Esophagus squamous epithelium (tissue), 4 donors: Measurements from ENCODE around the gene RARRES1.

Experiments used
- CTCF ChIP-seq, 6 experiments: fragments of 450-650 bp in 4 of 6; fragments of 200-600 bp in 2 of 6; sonication (generic) in 2 of 6; IDR thresholded peaks; one replicate each; pipeline ENCODE4 v1.5.1; 2016 to 2019; ENCODE audit warnings: antibody characterized with exemption in 6 of 6, mild to moderate bottlenecking in 4 of 6, moderate library complexity in 4 of 6
- POLR2A ChIP-seq, 4 donors: fragments of 450-650 bp; IDR thresholded peaks; one replicate each; pipeline ENCODE4 v1.6.1; 2017; ENCODE audit warnings: antibody characterized with exemption in 4 of 4, mild to moderate bottlenecking in 4 of 4, moderate library complexity in 3 of 4

GRCh38 chr3:158649791-158650190, 82.5 kb downstream of the RARRES1 start:
- TF ChIP-seq CTCF (IDR thresholded peaks at IDR 0.05) (no peak), POLR2A (IDR thresholded peaks at IDR 0.05) (no peak)
